ENCODE measurements around the gene KRTAP12-1. TPM values are rescaled to one million over a fixed set of nuclear protein-coding genes. Genes with fewer than 3 reads are reported as not detected.

The KRTAP12-1 gene
- total RNA-seq, 2 experiments from 2014 or later = not detected

- no peak for ATAC-seq (ENCODE audit: poor library complexity)
- Histone ChIP-seq H3K4me3 (ENCODE audit: low read length) (no peak overlapping the region), H3K27ac (ENCODE audit: low read depth in 1 of 2, low read length in 2 of 2) (no peak overlapping the region), H3K9me3 (ENCODE audit: control insufficient read depth in 1 of 2, insufficient read depth in 1 of 2, low read length in 2 of 2) (peaks cover 26 to 32% of the 10 kb centered on the region in 2 experiments), H3K4me1 (ENCODE audit: insufficient read depth, low read length) (no peaks in the 10 kb centered on the region), H3K36me3 (ENCODE audit: insufficient read depth, low read length) (no peaks in the 10 kb centered on the region), H3K27me3 (ENCODE audit: control insufficient read depth in 1 of 2, insufficient read depth in 2 of 2, low read length in 2 of 2) (peaks cover 0 to 2% of the 10 kb centered on the region in 2 experiments)
- CTCF ChIA-PET = no interaction called here
- POLR2A ChIA-PET = no interaction called here
- Mint-ChIP-seq H3K36me3 (ENCODE audit: low read depth) (peaks cover 9% of the 10 kb centered on the region), H3K27ac (no peak overlapping the region), H3K27me3 (peaks cover 5% of the 10 kb centered on the region), H3K4me3 (no peak overlapping the region), H3K4me1 (ENCODE audit: low read depth) (no peaks in the 10 kb centered on the region), H3K9me3 (peaks cover 8% of the 10 kb centered on the region)
- no peak for TF ChIP-seq CTCF (IDR thresholded peaks at IDR 0.05)
- intact Hi-C loops (cut with DNase I, micrococcal nuclease) = no loop called here
- DNase-seq = no peak
These were observed 11.1 kb downstream of the KRTAP12-1 start for GRCh38 chr21:44670642-44671432.

GRCh38 chr21:44667612-44668011 is 14.4 kb downstream of the KRTAP12-1 start:
- no peak for TF ChIP-seq CTCF (IDR thresholded peaks at IDR 0.05)
- Mint-ChIP-seq H3K4me3 (no peak overlapping the region), H3K27ac (no peak overlapping the region), H3K36me3 (ENCODE audit: low read depth) (no peaks in the 10 kb centered on the region), H3K4me1 (ENCODE audit: low read depth) (no peaks in the 10 kb centered on the region), H3K9me3 (peaks cover 4% of the 10 kb centered on the region), H3K27me3 (peaks cover 8% of the 10 kb centered on the region)
- H3K4me1 ChIP-seq (ENCODE audit: insufficient read depth, low read length) = no peaks in the 10 kb centered on the region
- H3K27ac ChIP-seq (ENCODE audit: low read depth in 1 of 2, low read length in 2 of 2) = no peak overlapping the region
- no peak overlapping the region for H3K4me3 ChIP-seq (ENCODE audit: low read length)
- CTCF ChIA-PET = interaction anchor here (1.1 kb wide), 1 partner anchor 121 kb away, joined by 3 read pairs; no protein-coding TSS in a partner anchor
- POLR2A ChIA-PET = interaction anchor here (2.5 kb wide), 1 partner anchor 10 kb away, joined by 7 read pairs; the partner anchor contains the start of gene KRTAP12-3
- H3K27me3 ChIP-seq (ENCODE audit: control insufficient read depth in 1 of 2, insufficient read depth in 2 of 2, low read length in 2 of 2) = peaks cover 0 to 2% of the 10 kb centered on the region in 2 experiments
- H3K36me3 ChIP-seq (ENCODE audit: insufficient read depth, low read length) = no peaks in the 10 kb centered on the region
- DNase-seq = no peak
- H3K9me3 ChIP-seq (ENCODE audit: control insufficient read depth in 1 of 2, insufficient read depth in 1 of 2, low read length in 2 of 2) = peaks cover 17 to 25% of the 10 kb centered on the region in 2 experiments
- intact Hi-C loops (cut with DNase I, micrococcal nuclease) = no loop called here
- ATAC-seq (ENCODE audit: poor library complexity) = no peak

GRCh38 chr21:44666401-44667320 is 15.3 kb downstream of the KRTAP12-1 start, which contains the start of gene KRTAP12-2:
KRTAP12-2 (minus strand) TSS chr21:44666927; CDS start chr21:44666886, 41 bp downstream.
- Mint-ChIP-seq H3K27me3 (peaks cover 8% of the 10 kb centered on the region), H3K4me1 (ENCODE audit: low read depth) (no peaks in the 10 kb centered on the region), H3K4me3 (no peak within 1 kb of the TSS), H3K27ac (no peak within 1 kb of the TSS), H3K36me3 (ENCODE audit: low read depth) (no peaks in the 10 kb centered on the region), H3K9me3 (peaks cover 8% of the 10 kb centered on the region)
- Histone ChIP-seq H3K4me3 (ENCODE audit: low read length) (no peak within 1 kb of the TSS), H3K9me3 (ENCODE audit: control insufficient read depth in 1 of 2, insufficient read depth in 1 of 2, low read length in 2 of 2) (peaks cover 8 to 17% of the 10 kb centered on the region in 2 experiments), H3K27me3 (ENCODE audit: control insufficient read depth in 1 of 2, insufficient read depth in 2 of 2, low read length in 2 of 2) (peaks cover 0 to 2% of the 10 kb centered on the region in 2 experiments), H3K4me1 (ENCODE audit: insufficient read depth, low read length) (no peaks in the 10 kb centered on the region), H3K27ac (ENCODE audit: low read depth in 1 of 2, low read length in 2 of 2) (no peak within 1 kb of the TSS), H3K36me3 (ENCODE audit: insufficient read depth, low read length) (no peaks in the 10 kb centered on the region)
- intact Hi-C loops (cut with DNase I, micrococcal nuclease) = no loop called here
- DNase-seq (no peak), ATAC-seq (ENCODE audit: poor library complexity) (no peak)
- no peak for TF ChIP-seq CTCF (IDR thresholded peaks at IDR 0.05)
- ChIA-PET POLR2A (interaction anchor here (2.5 kb wide), 1 partner anchor 9 kb away, joined by 7 read pairs; the partner anchor contains the start of gene KRTAP12-3), CTCF (interaction anchor here (1.1 kb wide), 1 partner anchor 120 kb away, joined by 3 read pairs; no protein-coding TSS in a partner anchor)
